ENCODE results near the gene ACOD1.
"Not testable (repeated sequence)": the region's sequence is repeated elsewhere in the genome, so short reads cannot be mapped to it uniquely, and the experiment has no call there.

The ACOD1 gene

GRCh38 chr13:76948149-76948548, at the start of gene ACOD1:
Gene ACOD1, plus strand, starts transcription at chr13:76948511. Its CDS starts 48 bp downstream, at chr13:76948559.
- DNase-seq, result no peak

GRCh38 chr13:76899066-76899465, 49.2 kb upstream of the ACOD1 start:
- not testable (repeated sequence) for DNase-seq

- peak; percentile 66 for DNase-seq
Observed at GRCh38 chr13:76903544-76904162, 44.7 kb upstream of the ACOD1 start.

- no peak for DNase-seq
Observed at GRCh38 chr13:76904507-76904906, 43.8 kb upstream of the ACOD1 start.

- DNase-seq, result no peak
Observed at GRCh38 chr13:76912476-76912875, 35.8 kb upstream of the ACOD1 start.

- no peak for DNase-seq
Observed at GRCh38 chr13:76913898-76914297, 34.4 kb upstream of the ACOD1 start.

- no peak for DNase-seq
Observed at GRCh38 chr13:76917095-76917494, 31.2 kb upstream of the ACOD1 start.

GRCh38 chr13:76917755-76918481, 30.4 kb upstream of the ACOD1 start:
- DNase-seq, result not testable (repeated sequence)

- DNase-seq, result no peak
Observed at GRCh38 chr13:76921516-76921915, 26.8 kb upstream of the ACOD1 start.

GRCh38 chr13:76925115-76925514, 23.2 kb upstream of the ACOD1 start:
- DNase-seq, result no peak

- DNase-seq, result no peak
Observed at GRCh38 chr13:76927955-76928354, 20.4 kb upstream of the ACOD1 start.

- DNase-seq, result no peak
Observed at GRCh38 chr13:76928456-76928855, 19.9 kb upstream of the ACOD1 start.

GRCh38 chr13:76929320-76929719, 19.0 kb upstream of the ACOD1 start:
- DNase-seq, result no peak

GRCh38 chr13:76929851-76930374, 18.4 kb upstream of the ACOD1 start:
- no peak for DNase-seq

GRCh38 chr13:76932076-76932475, 16.2 kb upstream of the ACOD1 start:
- DNase-seq, result no peak

- no peak for DNase-seq
Observed at GRCh38 chr13:76934671-76935070, 13.6 kb upstream of the ACOD1 start.

- DNase-seq, result no peak
Observed at GRCh38 chr13:76936763-76937162, 11.5 kb upstream of the ACOD1 start.

GRCh38 chr13:76937281-76937820, 11.0 kb upstream of the ACOD1 start:
- DNase-seq, result no peak

- no peak for DNase-seq
Observed at GRCh38 chr13:76939215-76939614, 9.1 kb upstream of the ACOD1 start.

GRCh38 chr13:76942363-76942762, 5.9 kb upstream of the ACOD1 start:
- DNase-seq, result no peak

- DNase-seq, result no peak
Observed at GRCh38 chr13:76943646-76944045, 4.7 kb upstream of the ACOD1 start.

- no peak for DNase-seq
Observed at GRCh38 chr13:76944456-76944855, 3.9 kb upstream of the ACOD1 start.

- no peak for DNase-seq
Observed at GRCh38 chr13:76950101-76950500, 1.8 kb downstream of the ACOD1 start.

- no peak for DNase-seq
Observed at GRCh38 chr13:76953968-76954367, 5.7 kb downstream of the ACOD1 start.

Data from activated T-cell treated with anti-CD3 and anti-CD28 coated beads, Interleukin-2, amount 50 U/mL, for 1 hour (primary cell).